ENCODE data around the gene ZNF286A.
A peak's percentile ranks its signal among the peaks of the same experiment; 100 is the strongest.
"Not testable (repeated sequence)": the region's sequence is repeated elsewhere in the genome, so short reads cannot be mapped to it uniquely, and the experiment has no call there.

Gene ZNF286A

DNA sequence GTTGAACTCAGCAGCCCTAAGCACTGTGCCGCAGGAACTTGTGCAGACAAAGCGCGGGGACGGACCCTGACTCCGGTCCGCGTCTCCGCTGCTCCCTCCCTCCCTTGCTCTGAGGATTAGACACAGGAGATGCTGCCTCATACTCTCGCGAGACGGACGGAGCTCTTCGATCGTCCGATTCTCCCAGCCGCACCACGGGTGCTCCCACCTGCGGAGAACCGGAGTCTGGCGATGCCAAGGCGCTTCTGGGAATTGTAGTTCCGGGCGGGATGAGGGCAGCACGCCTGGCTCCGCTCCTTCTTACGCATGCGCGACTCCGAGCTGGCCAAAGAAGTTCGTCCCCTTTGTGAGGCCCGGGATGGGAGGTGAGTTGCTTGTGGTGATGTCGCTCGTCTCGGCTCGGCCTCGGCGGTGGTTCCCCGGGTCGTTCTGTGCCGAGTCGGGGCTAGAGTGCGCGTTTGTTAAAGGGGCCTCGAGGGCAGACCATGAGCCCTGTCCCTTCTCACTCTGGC, at the start of gene ZNF286A:
Gene ZNF286A, plus strand, starts transcription at position 340 of the 512 bp plus-strand sequence. CDS start 578 bp downstream, outside the sequence.
- peak; percentile 99 for DNase-seq (ENCODE audit: low spot score)

DNA sequence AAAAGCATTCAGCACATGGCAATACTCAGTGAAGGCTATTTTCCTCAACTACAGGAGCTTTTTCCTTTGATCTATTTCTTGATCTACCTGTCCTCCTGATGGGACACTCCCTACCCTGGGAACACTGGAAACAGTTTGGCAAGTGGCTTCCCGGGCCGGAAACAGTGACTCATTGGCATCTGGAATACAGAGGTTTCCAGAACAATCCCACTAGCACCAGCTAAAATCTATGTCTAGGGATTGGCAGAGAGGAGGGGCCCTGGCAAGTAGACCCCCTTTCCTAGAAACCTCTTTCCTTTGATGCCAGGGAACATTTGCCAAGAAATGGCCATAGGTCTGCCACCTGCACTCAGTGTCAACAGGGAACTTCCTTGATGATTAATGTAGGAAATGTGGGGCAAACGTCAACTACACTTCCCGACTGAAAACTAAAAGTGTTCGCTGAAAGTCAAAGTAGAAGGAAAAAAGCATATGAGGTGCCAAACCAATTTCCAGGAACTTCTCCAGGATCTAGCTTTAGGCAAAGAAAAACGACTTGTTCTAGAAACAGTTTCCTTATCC, 49.6 kb upstream of the ZNF286A start:
- peak; percentile 89 for DNase-seq (ENCODE audit: low spot score)

DNA sequence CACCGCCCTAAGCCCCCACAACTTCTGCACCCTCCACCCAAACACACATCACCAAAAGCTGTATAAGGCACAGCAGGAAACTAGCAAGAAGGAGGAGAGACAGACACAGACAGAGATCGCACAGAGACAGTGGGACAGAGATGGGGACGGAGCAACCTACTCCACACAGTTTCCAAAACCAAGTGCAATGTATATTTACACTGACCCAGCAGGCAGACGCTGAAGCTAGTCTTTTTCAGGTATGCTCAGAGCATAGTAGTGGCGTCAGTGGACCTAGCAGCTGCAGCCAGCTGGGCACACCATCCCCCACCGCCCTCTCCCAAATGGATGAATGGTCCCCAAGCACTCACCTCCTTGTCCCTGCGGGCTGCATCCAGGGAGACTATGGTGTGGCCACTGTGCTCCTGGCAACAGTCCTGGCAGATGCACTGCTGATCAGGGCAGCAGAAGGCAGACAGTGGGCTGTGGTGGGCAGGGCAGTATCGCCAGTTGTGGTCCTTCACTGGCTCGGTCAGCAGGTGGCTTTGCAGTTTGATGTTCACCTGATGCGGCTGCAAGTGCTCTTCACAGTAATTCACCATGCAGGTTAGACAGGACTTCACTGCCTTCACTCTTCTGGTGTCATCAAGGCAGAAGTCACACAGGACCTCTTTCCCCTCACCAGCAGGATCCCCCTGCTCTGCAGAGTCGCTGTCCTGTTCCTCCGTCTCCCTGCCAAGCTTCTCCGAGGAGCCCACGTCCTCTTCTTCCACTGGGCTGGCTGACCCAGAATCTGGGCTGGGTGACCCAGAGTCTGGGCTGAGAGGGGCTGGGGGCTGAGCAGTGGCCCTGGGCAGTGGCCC, 48.6 kb upstream of the ZNF286A start:
- DNase-seq (ENCODE audit: low spot score) = no peak

DNA sequence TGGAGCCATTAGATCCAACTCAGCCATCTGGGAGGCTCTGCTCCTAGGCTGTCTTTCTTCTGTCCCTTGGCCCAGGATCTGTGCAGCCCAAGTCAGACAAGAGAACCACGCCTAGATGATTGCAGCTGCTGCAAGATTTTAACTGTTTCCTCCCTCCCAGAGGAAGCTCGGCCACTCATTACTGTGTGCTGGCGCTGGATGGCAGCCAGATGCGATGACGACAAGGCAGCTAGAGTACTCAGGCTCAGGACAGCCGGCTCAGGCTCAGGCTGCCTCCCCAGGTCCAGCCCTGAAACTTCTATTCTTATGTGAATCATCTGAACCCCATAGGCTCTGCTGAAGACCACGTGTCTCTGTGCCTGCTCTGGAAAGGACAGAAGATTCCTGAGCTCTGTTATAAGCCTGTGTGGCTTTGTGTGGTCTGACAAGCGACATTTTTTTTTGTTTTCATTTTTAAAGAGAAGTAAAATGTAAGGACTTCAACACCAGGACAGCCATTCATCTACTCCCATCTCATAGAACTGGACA, 47.9 kb upstream of the ZNF286A start:
- DNase-seq (ENCODE audit: low spot score) = peak; percentile 97

DNA sequence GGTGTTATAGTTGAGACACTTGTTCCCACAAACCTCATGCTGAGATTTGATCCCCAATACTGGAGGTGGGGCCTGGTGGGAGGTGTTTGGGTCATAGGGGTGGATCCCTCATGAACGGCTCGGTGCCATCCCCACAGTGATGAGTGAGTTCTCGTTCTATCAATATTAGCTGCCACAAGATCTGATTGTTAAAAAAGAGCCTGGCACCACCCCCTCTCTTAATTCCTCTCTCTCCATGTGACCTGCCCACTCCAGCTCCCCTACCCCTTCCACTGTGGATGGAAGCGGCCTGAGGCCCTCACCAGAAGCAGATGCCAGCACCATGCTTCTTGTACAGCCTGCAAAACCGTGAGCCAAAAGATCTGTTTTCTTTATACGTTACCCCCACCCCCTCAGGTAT, 46.6 kb upstream of the ZNF286A start:
- no peak for DNase-seq (ENCODE audit: low spot score)

DNA sequence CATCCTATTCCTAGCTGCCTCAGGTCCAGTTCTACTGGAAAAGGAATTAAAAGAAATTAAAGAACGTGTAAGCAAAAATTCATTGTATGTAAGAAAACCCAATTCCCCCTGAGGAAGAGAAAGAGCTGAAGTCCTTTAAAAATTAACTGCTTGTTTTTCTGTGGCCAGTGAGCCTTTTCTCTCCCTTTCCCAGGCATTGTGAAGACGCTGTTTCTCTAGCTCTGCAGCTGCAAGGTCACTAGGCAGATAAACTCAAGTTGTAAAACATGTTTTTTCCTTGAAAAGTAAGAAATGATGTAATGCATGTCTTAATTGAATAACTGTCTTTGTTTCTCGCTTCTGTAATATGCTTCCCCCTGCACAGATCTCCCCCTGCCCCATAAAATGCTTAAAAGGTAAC, 45.2 kb upstream of the ZNF286A start:
- DNase-seq (ENCODE audit: low spot score) = not testable (repeated sequence)

DNA sequence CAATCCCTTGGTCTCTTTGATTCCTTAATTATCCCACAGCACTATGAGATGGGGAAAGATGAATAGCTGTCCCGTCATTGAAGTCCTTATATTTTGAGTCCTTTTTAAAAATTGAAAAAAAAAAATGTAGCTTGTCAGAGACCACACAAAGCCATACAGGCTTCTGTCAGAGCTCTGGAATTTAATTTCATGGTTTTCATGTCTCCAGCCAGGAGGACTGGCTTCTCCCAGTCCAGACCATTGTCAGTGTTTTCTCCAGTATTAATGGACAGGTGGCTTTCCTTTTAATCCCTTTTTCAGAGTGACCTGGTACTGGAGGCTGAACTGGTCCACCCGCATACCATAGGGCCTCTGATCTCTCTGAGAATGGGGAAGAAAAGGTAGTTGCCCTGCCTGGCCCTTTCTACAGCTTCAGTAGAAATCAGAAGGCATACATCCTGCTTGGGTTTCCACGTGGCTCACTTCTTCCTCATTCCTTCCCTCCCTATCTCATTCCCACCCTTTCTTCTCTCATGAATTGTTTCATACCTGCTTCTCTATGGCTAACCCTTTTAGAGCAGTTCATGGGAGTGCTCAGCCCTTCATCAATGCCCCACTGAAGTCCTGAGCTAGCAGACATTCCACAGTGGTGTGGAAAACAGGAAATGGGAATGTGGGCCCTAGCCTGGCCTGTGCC, 44.5 kb upstream of the ZNF286A start:
- peak; percentile 49 for DNase-seq (ENCODE audit: low spot score)

DNA sequence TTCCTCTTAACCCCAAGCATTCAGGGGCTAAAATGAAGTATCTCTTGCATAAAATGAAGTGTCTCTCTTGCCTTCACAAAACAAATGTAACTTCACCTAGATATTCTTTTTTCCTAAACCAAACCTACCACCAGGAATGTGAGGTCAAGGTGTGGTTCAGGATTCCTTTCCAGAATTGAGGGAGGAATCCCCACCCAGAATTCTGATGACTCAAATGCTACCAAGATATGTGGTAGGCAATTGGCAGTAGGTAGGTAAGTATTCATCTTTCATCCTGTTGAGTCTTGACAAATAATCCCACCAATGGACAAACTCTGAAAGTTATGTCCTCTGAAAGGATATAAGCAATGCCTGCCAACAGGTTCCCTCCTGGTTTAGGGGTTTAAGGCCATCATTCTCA, 41.7 kb upstream of the ZNF286A start:
- peak; percentile 81 for DNase-seq (ENCODE audit: low spot score)

DNA sequence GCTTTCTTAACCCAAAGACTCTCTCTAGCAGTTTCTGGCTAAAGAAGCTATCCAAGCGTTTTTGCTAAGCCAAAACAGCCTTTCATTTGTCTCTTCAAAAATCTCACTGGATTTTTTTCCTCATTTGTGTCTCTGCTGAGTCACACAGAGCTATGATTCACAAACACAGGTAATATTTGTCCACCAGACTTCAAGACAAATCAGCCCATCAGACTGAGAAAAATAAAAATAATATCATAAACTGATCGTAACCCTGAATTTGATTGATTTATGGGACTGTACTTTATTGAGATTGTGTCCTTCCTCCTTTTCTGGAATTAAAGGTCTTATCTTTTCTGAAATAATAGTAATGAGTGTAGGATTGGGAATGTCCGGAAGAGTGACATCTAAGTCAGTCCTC, 41.3 kb upstream of the ZNF286A start:
- peak; percentile 53 for DNase-seq (ENCODE audit: low spot score)

DNA sequence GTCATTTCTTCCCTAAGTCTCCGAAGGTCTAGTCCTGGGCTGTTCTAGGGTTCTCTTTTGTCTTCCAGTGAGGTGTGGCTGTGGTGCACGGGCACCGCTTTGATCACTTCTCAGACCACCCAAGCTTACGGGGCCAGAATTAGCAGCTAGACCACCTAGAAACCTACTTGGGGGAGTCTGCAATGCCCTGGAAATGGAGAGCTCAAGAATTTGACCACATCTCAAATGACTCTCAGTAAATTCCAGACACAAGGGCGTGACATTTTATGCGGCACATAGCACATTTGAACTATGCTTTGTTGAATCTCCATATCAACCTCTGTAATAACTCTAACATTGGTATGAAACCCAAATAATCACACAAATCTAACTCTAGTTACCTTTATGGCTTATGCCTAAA, 40.3 kb upstream of the ZNF286A start:
- no peak for DNase-seq (ENCODE audit: low spot score)

DNA sequence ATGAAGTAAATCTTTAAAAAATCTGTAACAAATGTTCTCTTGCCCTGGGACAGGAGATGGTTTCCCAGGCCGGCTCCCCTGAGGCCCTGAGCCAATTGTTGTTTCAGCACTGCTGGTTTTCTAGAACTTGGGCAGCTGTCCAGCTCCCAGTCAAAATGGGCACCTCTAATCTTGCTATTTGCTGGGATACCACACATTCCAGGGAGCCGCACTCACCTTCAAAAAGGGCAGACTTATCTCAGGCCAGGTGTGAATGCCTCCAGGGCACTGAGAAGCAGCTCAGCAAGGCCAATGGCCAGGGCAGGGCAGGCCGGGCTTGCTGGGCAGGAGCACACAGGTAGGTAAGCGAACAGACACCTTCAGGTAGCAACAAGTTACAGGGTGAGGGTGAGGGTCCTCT, 39.9 kb upstream of the ZNF286A start:
- DNase-seq (ENCODE audit: low spot score) = peak; percentile 85

DNA sequence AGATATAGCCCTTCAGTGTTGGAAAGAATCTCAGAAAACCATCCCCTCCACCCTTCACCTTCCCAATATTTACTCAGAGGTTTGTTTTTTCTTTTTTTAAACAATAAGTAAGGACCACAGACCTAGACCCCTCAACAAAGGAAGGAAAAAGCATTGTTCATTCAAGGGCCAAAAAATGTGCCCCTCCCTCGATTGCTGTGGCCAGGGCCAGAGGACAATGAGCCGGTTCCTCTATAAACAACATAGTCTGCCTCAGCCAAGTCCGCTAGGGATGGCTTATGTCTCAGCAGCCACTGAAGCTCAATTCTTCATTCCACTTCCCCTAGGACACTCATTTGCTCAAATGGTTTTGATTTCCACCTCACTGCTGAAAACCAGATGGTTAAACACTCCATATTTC, 39.5 kb upstream of the ZNF286A start:
- no peak for DNase-seq (ENCODE audit: low spot score)

DNA sequence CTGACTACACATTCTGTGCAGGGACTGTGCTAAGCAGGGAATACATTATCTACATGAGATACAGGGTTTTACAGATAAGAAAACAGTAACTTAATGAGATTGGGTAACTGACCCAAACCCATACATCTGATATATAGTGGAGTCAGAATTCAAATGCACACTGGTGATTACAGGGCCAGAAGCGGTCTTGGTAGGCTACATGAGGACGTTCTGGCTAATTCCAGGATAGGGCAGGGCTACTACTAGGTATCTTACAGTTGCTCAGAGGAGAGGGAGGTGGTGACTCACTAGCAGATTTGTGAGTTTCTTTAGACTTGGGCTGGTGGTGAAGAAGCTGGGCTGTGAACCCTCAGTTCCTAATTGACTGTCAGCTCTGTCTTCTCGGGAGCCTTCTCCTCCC, 36.9 kb upstream of the ZNF286A start:
- DNase-seq (ENCODE audit: low spot score) = no peak

DNA sequence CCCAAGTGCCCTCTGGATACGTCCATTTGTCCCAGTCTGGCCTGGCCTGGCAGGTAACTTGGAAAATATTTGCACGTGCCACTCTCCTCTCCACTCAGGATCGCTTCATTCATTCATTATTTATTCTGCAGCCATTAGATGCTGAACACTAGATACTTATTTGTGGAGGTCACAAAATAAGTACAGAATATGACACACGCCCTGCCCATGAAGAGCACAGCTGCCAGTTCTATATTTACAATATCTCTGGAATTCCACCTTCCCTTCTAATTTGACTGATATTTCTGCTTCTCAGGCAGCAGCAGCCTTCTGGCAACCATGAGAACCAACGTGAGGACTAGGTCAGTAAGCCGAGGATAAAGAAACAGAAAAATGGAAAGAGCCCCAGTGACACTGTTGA, 36.4 kb upstream of the ZNF286A start:
- DNase-seq (ENCODE audit: low spot score) = no peak

DNA sequence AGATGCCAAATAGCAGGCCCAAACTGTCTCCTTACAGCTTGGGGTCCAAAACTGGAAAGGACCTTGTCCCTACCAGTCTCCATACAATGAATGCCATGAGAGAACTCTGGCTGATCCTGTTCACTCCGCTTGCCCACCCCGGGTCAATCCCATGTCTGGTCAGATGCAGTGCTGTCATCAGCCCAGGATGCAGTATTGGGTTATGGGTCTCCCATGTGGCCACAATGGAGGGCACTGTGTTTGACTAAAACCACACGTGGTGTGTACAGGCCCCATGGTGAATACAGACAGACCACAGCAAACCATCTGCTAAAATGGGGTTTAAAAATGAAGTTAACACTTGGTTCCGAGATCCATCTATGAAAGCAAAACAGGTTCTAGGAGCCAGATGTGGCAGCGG, 35.9 kb upstream of the ZNF286A start:
- no peak for DNase-seq (ENCODE audit: low spot score)

DNA sequence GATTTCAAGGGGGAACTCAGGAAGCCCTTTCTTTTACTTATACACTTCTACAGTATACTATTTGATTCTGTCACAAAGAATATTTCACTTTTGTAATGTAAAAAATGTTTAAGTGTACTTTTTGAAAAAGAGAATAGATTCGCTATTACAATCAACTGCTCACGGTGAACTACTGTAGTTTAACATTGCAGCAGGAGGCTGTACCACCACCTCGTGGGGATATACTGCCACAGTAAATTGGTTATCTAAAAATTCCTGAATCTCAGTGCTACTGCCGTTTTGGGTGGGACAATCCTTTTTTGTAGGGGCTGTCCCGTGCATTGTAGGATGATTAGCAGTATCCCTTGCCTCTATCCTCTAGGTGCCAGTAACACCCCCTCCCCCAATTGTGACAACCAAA, 30.0 kb upstream of the ZNF286A start:
- DNase-seq (ENCODE audit: low spot score) = not testable (repeated sequence)

DNA sequence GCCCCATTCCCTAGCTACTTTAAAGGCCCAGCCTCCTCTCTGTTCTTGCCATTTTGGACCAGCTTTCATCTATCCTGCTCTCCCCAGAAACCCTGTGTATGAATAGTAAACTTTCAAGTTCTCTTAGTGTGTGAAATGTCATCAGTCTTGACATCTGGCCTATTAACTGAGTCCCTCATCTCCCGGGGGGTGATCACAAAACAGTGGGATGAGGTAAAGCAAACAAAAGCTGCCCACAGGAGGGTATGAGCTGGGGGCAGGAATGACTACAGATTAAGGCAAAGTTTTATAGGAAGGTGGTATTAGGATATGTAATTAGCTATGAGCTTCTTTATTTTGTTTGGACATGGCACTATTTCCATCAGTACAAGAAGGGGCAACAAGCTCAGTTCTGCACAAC, 24.9 kb upstream of the ZNF286A start:
- not testable (repeated sequence) for DNase-seq (ENCODE audit: low spot score)

DNA sequence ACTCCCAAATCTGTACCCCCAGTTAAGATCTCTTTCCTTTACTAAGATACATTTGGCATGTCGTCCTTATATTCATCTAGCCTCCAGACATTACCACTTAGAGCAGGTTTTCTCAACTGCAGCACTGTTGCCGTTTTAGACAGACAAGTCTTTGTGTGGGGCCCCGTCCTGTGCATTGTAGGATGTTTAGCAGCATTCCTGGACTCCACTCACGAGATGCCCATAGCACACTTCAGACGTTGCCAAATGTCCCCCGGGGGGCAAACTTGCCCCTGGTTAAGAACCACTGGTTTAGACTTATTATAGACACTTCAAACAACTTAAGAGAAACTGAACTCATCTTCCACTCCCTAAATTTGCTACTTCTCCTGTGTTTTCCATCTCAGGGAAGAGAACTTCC, 23.6 kb upstream of the ZNF286A start:
- not testable (repeated sequence) for DNase-seq (ENCODE audit: low spot score)

DNA sequence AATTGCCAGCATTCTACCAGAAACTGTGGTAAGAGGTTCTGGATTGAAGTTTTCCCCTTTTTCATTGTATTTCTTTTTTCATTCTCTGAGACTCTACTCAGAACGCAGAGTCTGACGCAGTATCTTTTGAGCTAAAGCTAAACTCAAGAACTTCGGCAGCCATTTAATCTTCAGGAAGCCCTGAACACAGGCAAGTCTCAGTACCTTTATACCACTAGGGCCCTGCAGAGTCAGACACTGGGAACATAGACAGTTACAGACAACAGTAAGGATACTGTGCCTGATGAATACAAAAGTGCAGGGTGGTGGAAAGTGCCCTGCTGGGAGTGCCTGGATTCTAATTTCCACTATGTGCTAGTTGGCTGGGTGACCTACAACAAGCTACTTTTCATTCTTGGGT, 16.4 kb upstream of the ZNF286A start:
- DNase-seq (ENCODE audit: low spot score) = not testable (repeated sequence)

DNA sequence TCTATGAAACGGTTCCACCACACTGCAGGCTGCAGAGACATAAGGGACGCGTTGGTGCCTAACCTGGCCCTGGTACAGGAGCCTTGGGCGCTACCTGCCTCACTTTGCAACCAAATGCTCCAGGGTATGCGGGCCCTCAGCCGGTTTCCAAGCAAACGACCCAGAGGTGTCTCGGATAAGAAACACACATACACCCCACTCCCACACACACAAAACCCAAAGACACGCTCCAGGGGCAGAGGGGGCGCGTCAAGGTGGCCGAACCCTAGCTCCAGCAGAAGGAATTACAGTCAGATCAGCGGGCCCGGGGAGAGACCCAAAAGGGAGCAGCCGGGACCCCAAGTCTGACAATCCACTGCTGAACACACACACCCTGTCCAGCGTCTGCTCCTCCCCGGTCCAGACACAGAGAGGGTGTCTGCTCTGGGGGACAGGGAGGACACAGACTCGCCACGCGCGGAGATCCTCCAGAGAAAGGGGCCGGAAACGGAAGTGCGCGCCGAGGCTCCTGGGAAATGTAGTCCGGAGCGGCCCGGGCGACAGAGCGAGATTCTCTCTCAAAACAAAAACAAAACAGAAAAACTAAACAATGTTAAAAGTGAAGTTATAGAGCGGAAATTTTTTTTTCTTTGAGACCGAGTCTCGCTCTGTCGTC, 15.6 kb upstream of the ZNF286A start, which contains the start of gene TRIM16:
Gene TRIM16, minus strand, starts transcription at position 488 of the 655 bp plus-strand sequence. CDS start 32,702 bp downstream, outside the sequence.
- peak; percentile 52 for DNase-seq (ENCODE audit: low spot score)

DNA sequence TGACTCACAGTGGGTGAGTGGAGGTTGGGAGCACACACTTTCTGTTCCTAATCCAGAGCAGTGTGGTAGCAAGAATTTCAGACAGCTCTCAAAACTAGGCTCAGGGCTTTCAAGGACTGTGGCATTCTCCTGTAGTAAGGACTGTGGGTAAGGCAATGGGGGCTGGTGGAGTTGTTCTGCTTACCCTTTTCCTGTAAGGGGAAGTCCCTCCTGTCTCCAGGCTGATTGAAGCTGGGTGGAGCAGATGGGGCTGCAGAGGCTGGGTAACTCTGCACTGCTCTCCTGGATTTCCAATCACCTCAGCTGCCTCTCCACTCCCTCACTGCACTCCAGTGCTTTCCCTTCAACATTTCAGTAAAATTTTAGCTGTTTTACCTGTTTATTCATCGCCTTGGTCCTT, 12.1 kb upstream of the ZNF286A start:
- not testable (repeated sequence) for DNase-seq (ENCODE audit: low spot score)

DNA sequence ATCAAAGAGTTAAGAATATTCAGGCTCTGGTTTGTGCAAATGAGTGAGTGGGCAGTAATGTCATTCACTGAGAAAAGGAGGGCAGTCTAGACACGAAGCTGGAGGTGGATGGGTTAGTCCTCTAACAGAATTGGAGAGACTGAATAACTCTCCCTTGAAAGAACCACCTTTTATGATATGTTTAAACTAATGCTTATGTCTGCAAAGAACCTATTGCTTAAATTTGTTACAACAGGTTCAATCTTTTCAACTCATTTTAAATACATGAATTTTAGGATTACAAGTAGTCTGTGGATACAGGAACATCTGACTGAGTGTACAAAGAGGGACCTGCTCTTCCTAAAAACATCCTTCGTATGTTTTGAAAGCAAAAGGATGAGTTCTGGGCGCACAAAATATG, 585 bp upstream of the ZNF286A start:
- not testable (repeated sequence) for DNase-seq (ENCODE audit: low spot score)

Measured in LoVo (cell line).